Stomach smooth muscle (tissue), 2 donors: Measurements from ENCODE around the gene THAP7.

Experiments used
- H3K27ac ChIP-seq: one replicate; pipeline ENCODE4 v1.7.0; 2013; ENCODE audit warnings: mild to moderate bottlenecking, low read length, inconsistent platforms
- H3K27me3 ChIP-seq, 2 donors: one replicate each; pipeline ENCODE4 v1.7.0; 2013; ENCODE audit warnings: low read length in 2 of 2; ENCODE audit not compliant: insufficient read depth in 2 of 2, control insufficient read depth in 1 of 2
- H3K36me3 ChIP-seq, 2 donors: one replicate each; pipeline ENCODE4 v1.7.0; 2013; ENCODE audit warnings: low read length in 2 of 2; ENCODE audit not compliant: control insufficient read depth in 2 of 2, insufficient read depth in 2 of 2
- H3K4me1 ChIP-seq: one replicate; pipeline ENCODE4 v1.7.0; 2013; ENCODE audit warnings: low read length; ENCODE audit not compliant: control insufficient read depth, insufficient read depth
- H3K4me3 ChIP-seq, 2 donors: one replicate each; pipeline ENCODE4 v1.7.0; 2013; ENCODE audit warnings: low read length in 2 of 2
- H3K9ac ChIP-seq, 2 donors: one replicate each; pipeline ENCODE4 v1.7.0; 2013; ENCODE audit warnings: low read length in 2 of 2, mild to moderate bottlenecking in 1 of 2
- H3K9me3 ChIP-seq, 2 donors: one replicate each; pipeline ENCODE4 v1.7.0; 2013; ENCODE audit warnings: low read length in 2 of 2; ENCODE audit not compliant: control insufficient read depth in 2 of 2
- donor health status: healthy.
- donor health status: Pancreatic carcinoma.

THAP7 gene

DNA sequence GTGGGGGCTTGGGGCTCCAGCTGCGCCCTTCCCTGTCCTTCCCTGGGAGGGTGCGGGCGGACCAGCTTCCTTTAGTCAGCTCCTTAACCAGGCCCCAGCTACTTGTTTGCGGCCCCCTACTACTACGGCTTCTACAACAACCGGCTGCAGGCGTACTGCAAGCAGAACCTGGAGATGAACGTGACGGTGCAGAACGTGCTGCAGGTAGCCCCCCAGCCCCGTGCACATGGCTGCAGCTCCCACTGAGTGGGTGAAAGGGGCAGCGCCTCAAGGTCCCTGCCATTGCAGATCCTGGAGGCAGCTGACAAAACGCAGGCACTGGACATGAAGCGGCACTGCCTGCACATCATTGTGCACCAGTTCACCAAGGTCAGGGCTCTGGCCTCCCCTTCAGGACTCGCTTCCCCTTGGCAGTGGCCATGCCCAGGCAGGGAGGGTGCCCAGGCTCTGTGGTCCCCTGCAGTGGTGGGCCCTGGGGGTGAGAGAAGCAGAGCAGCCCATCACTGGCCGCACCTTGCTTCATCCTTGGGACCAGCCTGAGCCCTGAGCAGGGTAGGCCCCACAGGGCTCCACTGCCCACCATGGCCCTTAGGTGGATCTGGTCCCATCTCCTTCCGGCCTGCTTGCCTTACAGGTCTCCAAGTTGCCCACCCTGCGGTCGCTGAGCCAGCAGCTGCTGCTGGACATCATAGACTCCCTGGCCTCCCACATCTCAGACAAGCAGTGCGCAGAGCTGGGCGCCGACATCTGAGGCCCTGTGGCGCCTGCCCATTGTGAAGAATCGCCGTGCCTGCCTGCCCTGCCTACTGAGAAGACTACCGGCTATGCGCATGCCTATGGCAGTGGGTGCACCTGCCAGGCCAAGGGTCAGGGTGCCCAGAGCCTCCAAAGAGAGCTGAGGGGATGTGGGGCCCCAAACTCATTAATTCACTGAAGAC, 5.1 kb downstream of the THAP7 start:
- H3K9me3 ChIP-seq: no peaks in the 10 kb centered on the region
- H3K27ac ChIP-seq: no peak overlapping the region
- H3K27me3 ChIP-seq: no peaks in the 10 kb centered on the region
- H3K36me3 ChIP-seq: peaks cover 13 to 37% of the 10 kb centered on the region in 2 donors
- H3K9ac ChIP-seq: no peak overlapping the region
- H3K4me3 ChIP-seq: no peak overlapping the region
- H3K4me1 ChIP-seq: peaks cover 25% of the 10 kb centered on the region

DNA sequence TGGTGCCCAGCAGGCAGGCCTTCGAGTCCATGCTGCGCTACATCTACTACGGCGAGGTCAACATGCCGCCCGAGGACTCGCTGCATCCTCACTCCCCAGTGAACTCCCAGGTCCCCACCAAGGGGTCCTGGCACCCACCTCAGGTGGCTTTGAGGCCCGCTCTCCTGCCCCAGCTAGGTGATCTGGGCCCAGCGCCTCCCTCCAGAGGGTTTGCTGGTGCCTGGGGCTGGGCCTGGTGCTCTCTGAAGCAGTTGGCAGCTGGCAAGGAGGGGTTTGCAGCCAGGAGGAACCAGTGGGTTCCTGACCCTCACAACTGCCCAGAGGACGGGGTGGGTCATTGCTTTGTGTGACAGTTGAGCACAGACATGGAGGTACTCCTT, 5.9 kb downstream of the THAP7 start:
- peaks cover 18 to 42% of the 10 kb centered on the region in 2 donors for H3K36me3 ChIP-seq
- peaks cover 19% of the 10 kb centered on the region for H3K4me1 ChIP-seq
- no peak overlapping the region for H3K27ac ChIP-seq
- H3K9me3 ChIP-seq: no peaks in the 10 kb centered on the region
- H3K4me3 ChIP-seq: no peak overlapping the region
- no peaks in the 10 kb centered on the region for H3K27me3 ChIP-seq
- H3K9ac ChIP-seq: no peak overlapping the region

DNA sequence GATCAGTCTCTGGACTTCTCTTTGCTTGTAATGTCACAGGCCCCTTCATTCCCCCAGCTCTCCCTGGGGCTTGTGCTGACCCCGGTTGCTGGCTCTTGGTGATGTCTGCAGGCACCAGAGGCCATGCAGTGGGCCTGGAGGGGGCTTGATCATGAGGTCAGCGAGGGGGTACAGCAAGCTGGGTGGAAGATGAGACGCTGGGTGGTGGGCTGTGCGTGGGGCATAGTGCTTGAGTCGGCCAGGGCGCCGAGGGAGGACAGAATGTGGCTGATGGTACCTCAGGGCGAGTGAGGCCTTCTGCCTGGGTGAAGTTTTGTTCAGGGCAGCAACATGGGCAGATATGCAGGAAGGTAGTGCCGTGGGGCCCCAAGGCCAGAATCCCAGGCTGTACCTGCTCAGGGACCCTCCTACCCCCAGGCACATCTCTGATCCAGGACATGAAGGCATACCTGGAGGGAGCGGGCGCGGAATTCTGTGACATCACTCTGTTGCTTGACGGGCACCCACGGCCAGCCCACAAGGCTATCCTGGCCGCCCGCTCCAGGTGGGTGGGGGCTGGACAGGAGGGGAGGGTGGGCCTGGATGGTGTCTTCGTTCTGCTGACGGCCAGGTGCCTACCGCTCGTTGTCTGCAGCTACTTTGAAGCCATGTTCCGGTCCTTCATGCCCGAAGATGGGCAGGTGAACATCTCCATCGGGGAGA, 6.4 kb downstream of the THAP7 start:
- no peaks in the 10 kb centered on the region for H3K9me3 ChIP-seq
- peaks cover 18 to 43% of the 10 kb centered on the region in 2 donors for H3K36me3 ChIP-seq
- no peak overlapping the region for H3K4me3 ChIP-seq
- H3K9ac ChIP-seq: no peak overlapping the region
- peaks cover 14% of the 10 kb centered on the region for H3K4me1 ChIP-seq
- H3K27ac ChIP-seq: no peak overlapping the region
- no peaks in the 10 kb centered on the region for H3K27me3 ChIP-seq

DNA sequence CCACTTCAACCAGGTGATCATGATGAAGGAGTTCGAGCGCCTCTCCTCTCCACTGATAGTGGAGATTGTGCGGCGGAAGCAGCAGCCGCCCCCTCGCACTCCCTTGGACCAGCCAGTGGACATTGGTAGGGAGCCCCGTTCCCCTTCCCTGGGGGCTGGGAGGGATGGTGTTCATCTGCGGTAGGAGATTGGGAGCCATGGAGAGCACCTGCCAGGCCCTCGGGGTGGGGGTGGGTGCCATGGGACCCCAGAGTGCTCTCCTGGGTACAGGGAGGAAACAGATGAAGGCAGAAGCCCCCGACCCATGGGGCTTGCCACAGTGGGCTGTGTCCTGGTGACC, 7.0 kb downstream of the THAP7 start:
- Histone ChIP-seq H3K4me1 (peaks cover 8% of the 10 kb centered on the region), H3K4me3 (no peak overlapping the region), H3K27ac (no peak overlapping the region), H3K27me3 (no peaks in the 10 kb centered on the region), H3K36me3 (peaks cover 18 to 46% of the 10 kb centered on the region in 2 donors), H3K9me3 (no peaks in the 10 kb centered on the region), H3K9ac (no peak overlapping the region)

DNA sequence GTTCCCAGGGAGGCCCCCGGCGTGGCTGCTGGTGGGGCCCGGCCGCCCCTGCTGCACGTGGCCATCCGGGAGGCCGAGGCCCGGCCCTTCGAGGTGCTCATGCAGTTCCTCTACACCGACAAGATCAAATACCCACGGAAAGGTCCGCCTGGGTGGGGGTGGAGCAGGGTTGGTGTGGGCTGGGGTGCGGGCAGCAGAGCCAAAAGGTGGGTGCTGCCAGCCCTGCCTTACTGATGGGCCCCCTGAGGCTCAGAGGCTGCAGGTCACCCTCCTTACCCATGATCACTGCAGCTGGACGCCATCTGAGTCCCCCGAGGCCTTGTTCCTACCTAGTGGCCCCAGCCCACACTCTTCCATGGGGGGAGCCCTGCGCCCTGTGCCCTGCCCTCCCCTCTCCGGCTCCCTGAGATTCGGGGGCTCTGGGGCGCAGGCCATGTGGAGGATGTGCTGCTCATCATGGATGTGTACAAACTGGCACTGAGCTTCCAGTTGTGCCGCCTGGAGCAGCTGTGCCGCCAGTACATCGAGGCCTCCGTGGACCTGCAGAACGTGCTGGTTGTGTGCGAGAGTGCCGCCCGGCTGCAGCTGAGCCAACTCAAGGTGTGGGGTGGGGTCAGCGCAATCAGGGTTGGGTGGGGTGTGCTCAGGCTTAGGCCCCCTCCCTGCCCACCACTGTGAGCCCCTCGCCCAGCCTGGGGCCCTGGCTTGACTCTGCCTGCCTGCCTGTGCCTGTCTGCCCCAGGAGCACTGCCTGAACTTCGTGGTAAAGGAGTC, 7.6 kb downstream of the THAP7 start:
- H3K9ac ChIP-seq: no peak overlapping the region

DNA sequence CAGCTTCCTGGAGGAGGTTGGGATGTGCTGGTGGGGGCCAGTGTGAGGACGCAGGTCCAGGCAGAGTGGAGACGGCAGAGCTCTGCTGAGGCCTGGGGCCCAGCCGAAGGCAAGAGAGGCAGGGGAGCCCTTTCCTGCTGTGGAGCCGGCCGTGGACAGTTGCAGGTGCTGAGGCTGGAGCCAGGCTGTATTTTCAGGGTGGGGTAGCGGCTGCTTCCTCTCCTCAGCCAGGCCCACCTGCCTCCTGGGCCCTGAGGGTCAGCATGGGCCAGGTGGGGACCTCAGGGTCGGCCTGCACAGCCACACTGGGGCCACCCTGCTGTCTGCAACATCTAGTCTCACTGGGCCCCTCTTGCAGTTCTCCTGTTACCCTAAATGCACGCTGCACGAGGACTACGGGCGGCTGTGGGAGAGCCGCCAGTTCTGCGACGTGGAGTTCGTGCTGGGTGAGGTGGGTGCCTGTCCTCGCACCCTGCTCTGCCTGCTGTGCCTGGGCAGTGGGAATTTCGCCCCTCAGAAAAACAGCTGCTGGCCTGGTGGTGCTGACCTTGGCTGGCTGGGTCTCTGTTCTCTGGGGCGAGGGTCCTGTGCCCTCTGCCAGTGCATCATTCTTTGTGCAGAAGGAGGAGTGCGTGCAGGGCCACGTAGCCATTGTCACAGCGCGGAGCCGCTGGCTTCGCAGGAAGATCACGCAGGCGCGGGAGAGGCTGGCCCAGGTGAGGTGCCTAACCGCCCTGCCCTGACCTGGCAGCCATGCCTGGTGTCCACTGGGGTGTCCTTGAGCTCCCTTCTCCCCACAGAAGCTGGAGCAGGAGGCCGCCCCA, 8.4 kb downstream of the THAP7 start:
- Histone ChIP-seq H3K27me3 (no peaks in the 10 kb centered on the region), H3K27ac (no peak overlapping the region), H3K4me3 (no peak overlapping the region), H3K9ac (no peak overlapping the region), H3K36me3 (peaks cover 16 to 42% of the 10 kb centered on the region in 2 donors), H3K9me3 (no peaks in the 10 kb centered on the region), H3K4me1 (peaks cover 3% of the 10 kb centered on the region)

More for the DNA sequence above, 7.6 kb downstream of the THAP7 start:
- Histone ChIP-seq H3K36me3 (peaks cover 18 to 43% of the 10 kb centered on the region in 2 donors), H3K4me1 (peaks cover 3% of the 10 kb centered on the region), H3K27ac (no peak overlapping the region), H3K4me3 (no peak overlapping the region), H3K9me3 (no peaks in the 10 kb centered on the region), H3K27me3 (no peaks in the 10 kb centered on the region)

DNA sequence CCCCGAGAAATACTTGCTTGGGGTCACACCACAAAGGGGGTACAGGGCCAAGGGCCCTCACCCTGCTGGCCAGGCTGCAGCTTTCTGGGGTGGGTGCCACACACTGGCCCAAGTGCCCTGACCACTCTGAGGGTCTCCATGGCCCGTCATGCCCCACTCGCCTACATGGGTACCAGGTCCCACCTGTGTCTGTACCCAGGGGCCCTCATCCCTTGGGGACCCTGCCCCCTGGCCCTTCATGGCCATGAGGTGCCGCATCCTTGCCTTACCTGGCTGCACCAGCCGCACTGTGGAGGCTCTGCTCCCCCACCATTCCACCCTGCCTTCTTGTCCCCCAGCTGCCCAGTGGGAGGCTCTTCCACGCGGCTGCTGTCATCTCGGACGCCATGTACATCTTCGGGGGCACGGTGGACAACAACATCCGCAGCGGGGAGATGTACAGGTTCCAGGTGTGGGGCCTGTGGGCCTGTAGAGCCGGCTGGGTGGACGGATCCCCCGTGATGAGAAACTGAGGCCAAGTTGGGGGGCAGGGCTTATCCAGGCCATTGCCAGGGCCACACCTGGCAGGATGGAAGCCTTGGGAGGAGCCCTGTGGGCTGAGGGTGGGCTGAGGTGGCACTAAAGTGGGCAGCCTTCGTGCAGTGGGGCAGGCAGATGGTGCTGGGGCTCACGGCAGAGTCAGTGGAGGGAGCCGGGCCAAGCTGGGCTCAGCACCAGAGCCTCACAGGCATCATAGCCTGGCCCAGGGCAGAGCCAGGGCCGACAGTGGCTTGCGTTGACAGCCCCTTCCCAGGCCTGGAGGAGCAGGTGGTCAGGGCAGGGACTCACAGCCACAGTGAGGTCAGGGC, 9.2 kb downstream of the THAP7 start:
- peaks cover 3% of the 10 kb centered on the region for H3K4me1 ChIP-seq
- H3K27ac ChIP-seq: no peak overlapping the region
- no peak overlapping the region for H3K4me3 ChIP-seq
- no peaks in the 10 kb centered on the region for H3K27me3 ChIP-seq
- peaks cover 17 to 48% of the 10 kb centered on the region in 2 donors for H3K36me3 ChIP-seq
- no peaks in the 10 kb centered on the region for H3K9me3 ChIP-seq
- no peak overlapping the region for H3K9ac ChIP-seq

DNA sequence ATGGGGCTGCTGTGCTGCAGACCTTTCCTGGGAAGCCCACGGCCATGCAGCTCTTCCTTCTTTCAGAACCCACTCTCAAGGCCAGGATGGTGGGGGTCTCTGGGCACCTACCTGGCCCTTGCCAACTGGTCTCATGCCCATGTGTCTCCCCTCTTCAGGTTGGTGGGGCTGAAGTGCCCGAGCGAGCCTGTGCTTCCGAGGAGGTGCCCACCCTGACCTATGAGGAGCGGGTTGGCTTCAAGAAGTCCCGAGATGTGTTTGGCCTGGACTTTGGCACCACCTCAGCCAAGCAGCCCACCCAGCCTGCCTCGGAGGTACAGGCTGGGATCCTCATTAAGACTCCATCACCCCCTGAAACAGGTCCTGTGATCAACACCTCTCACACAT, 9.9 kb downstream of the THAP7 start:
- Histone ChIP-seq H3K4me1 (peaks cover 3% of the 10 kb centered on the region), H3K36me3 (peaks cover 21 to 44% of the 10 kb centered on the region in 2 donors), H3K27ac (no peak overlapping the region), H3K4me3 (no peak overlapping the region), H3K9ac (no peak overlapping the region), H3K27me3 (no peaks in the 10 kb centered on the region), H3K9me3 (no peaks in the 10 kb centered on the region)

DNA sequence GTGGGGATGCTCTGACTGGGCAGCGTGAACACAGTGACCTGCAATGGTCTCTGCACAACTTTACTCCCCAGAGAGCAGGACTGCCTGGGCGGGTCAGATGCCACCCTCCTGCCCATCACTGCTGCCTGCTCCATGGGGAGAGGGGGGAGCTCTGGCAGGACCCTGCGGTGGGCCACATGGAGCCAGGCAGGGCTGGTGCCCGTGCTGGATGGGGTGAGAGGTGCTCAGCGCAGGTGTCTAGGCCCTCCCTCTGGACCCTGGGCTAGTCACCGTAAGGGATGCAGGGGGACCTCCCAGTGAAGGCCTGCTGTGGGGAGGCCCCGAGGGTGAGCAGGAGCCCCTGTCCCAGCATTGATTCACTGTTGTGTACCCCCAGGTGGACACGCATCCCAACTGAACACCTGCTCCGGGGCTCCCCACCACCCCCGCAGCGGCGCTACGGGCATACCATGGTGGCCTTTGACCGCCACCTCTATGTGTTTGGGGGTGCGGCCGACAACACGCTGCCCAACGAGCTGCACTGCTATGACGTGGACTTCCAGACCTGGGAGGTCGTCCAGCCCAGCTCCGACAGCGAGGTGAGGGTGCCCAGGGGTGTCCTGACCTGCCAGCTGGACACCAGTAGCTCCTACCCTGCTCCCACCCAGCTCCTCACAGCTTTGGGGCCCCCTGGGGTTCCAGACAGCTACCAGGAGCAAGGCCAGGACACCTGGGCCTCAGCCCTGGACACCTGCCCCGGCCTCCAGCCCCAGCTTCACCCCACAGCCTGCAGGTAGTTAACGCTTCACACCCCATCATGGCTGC, 10.5 kb downstream of the THAP7 start:
- no peaks in the 10 kb centered on the region for H3K9me3 ChIP-seq
- no peaks in the 10 kb centered on the region for H3K27me3 ChIP-seq
- H3K4me3 ChIP-seq: no peak overlapping the region
- H3K36me3 ChIP-seq: peaks cover 21 to 41% of the 10 kb centered on the region in 2 donors
- peaks cover 3% of the 10 kb centered on the region for H3K4me1 ChIP-seq
- H3K27ac ChIP-seq: no peak overlapping the region
- no peak overlapping the region for H3K9ac ChIP-seq
